Fibroblast of skin of abdomen (primary cell): ENCODE measurements around the gene NUCKS1.

Source experiments
- DNase-seq: peaks from one replicate; pipeline ENCODE4 v3.0.0-alpha.2; 2013

The NUCKS1 gene

DNA sequence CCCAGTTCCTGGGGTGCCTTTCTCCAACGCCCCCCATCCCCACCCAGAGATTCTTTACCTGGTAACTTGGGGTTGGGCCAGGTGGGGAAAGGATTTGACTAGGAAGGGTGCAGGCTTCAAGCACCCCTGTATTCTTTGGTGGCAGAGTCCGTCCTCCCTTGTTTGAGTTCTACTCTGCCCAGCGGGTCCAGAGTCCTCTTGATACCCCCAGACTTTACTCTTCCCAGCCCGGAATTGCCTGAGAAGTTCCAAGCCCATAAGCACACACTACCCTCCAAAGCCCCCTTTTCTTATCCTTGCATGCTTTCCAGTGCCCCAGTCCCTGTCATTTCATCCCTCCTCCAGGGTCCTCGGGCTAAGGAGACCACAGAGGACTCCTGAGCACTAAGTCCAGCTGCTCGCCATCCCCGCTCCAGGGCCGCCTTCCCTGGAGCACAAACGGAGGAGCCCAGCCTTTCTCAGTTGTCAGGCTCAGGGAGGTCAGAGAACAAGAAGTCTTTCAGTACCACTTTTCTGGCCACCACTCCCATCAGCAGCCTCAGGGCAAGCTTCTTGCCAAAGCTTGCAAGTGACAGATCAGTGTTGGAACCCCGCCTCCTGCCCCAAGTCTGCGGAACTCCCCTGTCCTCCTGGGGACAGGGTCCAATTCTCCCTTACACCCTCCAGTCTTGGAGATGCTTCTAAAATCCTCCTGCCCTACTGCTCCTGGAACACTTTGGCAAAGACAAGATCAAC, 81.9 kb downstream of the NUCKS1 start:
- DNase-seq = no peak

DNA sequence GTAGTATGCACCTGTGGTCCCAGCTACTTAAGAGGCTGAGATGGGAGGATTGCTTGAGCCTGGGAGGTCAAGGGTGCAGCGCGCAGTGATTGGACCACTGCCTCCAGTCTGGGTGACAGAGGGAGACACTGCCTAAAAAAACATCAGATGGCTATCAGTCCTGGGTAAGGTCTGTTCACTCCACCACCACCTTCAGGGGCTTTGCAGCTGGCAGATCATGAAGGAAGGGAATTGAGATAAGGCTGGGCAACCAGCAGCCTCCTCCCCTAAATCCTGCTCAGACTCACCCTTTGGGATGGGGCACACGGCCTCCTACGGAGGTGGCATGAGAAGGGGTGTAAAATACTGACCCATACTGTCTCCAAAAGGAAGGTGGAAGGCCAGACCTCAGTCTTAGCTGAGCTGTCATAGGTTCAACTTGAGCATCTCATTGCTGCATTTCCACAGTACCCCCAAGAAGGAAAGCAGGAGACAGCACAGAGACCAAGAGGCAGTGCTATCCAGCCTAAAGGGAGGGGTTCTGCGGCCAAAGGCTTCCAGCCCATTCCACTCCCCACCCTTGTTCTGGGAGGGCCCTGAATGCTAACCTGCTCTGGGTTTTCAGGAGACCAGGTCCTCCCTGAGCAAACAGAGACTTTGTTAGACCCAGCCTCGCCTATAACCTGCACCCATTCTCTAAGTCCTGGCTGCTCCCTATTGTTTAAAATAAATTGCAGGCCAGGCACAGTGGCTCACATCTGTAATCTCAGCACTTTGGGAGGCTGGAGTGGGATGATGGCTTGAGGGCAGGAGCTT, 83.4 kb downstream of the NUCKS1 start:
- DNase-seq = no peak

DNA sequence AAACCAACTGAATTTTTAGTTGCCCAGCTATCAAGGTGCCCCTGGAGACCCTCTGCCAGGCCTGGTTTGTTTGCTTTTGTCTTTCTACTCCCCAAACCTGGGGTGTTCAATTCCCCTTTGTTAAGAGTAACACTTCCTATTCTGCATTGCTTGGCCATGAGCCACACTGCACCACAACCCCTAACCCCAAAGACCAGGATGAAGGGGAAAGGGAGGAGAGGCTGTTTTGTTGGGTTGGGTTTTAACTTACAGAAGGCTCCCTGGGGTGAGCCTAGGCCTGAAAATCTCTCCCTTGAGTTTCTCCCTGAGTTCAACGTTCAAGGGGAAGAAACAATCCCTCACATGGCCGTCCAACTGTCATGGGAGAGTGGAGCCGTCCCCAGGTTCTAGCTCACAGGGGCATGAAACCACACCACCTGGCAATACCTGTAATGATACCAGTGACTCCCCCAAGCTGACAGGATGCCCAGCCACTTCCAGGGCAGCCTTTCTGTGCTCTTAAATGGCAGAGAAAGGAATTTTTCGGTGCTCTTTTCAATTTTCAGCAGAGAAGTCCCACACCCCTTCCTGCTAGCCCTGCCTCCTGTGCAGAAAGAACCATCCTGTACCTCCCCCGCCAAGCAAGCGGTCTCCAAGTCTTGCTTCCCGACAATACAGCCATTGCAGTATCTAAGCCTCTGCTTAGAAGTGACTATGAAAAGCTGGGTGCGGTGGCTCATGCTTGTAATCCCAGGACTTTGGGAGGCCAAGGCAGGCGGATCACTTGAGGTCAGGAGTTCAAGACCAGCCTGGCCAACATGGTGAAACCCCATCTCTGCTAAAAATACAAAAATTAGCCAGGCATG, 84.6 kb downstream of the NUCKS1 start:
- DNase-seq = no peak

DNA sequence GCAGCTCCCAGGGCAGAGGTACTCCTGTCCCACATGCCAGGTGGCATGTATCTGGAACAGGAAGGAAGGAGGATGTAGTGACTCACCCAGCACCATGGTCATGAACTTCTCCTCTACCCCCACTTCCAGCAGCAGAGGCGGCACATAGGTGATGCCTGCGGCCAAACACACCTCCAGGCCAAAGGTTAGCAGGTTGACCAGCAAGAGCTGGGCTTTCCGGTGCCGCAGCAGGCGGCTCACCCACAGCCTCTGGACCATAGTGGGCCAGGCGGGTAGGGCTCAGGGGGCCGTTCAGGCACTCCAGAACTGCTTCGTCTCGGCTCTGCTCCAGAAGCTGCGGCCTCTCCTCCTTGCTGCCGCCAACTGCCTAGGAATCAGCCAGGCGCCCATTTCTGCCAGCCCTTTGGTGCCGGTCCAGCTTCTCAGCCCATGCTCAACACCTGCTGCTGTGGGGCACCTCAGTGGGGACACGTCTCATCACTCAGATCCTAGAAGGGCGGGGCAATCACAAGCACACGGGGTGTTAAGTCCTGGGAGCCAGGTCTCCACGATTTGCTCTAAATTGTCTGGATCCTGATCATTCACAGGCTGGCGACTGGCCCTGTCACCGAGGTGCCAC, 85.5 kb downstream of the NUCKS1 start:
- no peak for DNase-seq

DNA sequence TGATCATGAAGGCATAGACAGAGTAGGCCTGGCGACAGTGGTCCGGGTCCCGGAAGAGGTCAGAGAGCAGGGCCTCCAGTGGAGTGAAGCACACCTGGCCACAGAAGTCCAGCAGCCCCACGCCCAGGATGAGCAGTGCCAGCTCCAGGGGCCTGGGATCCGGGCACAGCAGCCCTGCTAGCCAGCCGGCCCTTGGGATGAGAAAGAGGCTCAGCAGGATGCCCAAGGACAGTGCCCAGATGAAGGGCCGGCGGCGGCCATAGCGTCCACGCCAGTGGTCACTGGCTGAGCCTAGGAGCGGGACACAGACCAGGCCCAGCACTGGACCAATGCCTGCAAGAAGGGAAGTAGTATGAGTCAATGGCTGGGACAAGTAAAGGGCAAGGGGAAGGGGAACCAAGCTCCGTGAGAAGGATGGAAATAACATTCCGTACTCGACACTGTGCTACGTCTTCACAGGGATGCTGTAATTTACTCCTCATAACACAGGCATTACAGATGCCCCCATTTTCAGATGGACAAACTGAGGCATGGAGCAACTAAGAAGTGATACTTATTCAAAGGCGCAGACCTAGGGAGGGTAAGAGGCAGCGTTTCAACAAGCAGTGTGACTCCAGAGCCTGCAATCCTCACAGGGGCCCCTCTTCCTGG, 86.6 kb downstream of the NUCKS1 start:
- no peak for DNase-seq
